ENCODE results near the gene RASGEF1C. TPM values are rescaled to one million over a fixed set of nuclear protein-coding genes. Genes with fewer than 3 reads are reported as not detected.

Gene RASGEF1C
- total and polyA plus RNA-seq, 9 donors, result 2.3 to 5.3 (median 3.5) TPM

DNA sequence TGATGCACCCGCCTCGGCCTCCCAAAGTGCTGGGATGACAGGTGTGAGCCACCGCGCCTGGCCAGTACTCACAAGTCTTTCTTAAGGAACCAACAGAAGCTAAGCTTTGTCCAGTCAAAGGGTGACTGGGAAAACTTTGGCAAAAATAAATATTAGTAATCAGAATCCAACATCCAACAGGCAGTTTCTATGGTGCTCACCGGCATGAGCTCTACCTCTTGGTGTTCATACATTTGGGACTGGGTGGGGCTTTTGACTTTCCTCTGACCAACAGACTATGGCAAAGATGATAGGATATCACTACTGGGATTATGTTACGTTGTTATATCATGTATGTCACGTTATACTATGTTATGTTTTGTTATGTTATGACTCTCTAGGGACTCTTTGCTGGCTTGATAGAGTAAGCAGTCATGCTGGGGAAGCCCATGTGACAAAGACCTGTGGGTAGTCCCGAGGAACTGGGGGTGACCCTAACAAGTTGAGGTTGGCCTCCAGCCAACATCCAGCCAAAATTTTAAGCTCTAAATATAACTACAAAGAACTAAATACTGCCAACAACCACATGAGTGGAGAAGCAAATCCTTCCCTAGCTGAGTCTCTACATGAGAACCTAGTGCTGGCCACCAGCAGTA, 6.0 kb downstream of the RASGEF1C start:
- H3K36me3 ChIP-seq (ENCODE audit: control insufficient read depth, insufficient read depth, low read length), result no peaks in the 10 kb centered on the region
- peaks cover 2% of the 10 kb centered on the region for H3K9me3 ChIP-seq (replicated peaks; ENCODE audit: control insufficient read depth, low read depth, low read length)
- H3K27me3 ChIP-seq (ENCODE audit: control insufficient read depth, insufficient read depth, low read length), result peaks cover 12% of the 10 kb centered on the region
- no peak overlapping the region for H3K27ac ChIP-seq (ENCODE audit: low read length)
- no peak overlapping the region for H3K4me3 ChIP-seq (ENCODE audit: low read length)
- H3K4me1 ChIP-seq (ENCODE audit: control insufficient read depth, insufficient read depth, low read length), result peaks cover 5% of the 10 kb centered on the region
- DNase-seq, result no peak
- 93% methylated on average over 4 of the region's 8 CpGs for WGBS (ENCODE audit: insufficient coverage)

GRCh38 chr5:180201051-180201987, 7.7 kb downstream of the RASGEF1C start:
- H3K27me3 ChIP-seq (ENCODE audit: control insufficient read depth, insufficient read depth, low read length), result no peaks in the 10 kb centered on the region
- DNase-seq, result no peak
- no peak overlapping the region for H3K4me3 ChIP-seq (ENCODE audit: low read length)
- no peaks in the 10 kb centered on the region for H3K36me3 ChIP-seq (ENCODE audit: control insufficient read depth, insufficient read depth, low read length)
- no peaks in the 10 kb centered on the region for H3K4me1 ChIP-seq (ENCODE audit: control insufficient read depth, insufficient read depth, low read length)
- 65% methylated on average over 10 of the region's 23 CpGs for WGBS (ENCODE audit: insufficient coverage)
- H3K27ac ChIP-seq (ENCODE audit: low read length), result no peak overlapping the region
- peaks cover 2% of the 10 kb centered on the region for H3K9me3 ChIP-seq (replicated peaks; ENCODE audit: control insufficient read depth, low read depth, low read length)

DNA sequence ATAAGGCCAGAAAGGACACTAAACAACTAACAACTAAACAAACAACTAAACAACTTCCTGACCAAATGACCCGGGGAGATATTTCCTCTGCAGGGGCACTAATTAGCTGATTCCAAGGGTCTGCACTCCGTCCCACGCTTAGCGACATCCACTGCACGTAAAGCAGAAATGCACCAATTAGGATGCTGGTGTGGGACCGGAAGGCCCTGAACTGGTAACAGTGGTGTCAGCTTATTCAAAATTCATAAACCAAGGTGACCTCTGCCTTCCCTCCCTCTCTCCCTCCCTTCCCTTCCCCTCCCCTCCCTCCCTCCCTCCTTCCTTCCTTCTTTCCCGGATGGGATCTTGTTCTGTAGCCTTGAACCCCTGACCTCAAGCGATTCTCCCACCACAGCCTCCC, 9.6 kb downstream of the RASGEF1C start:
- 59% methylated on average over 6 of the region's 8 CpGs for WGBS (ENCODE audit: insufficient coverage)
- no peak for DNase-seq

GRCh38 chr5:180198208-180198607, 10.8 kb downstream of the RASGEF1C start:
- H3K4me3 ChIP-seq (ENCODE audit: low read length), result no peak overlapping the region
- H3K9me3 ChIP-seq (replicated peaks; ENCODE audit: control insufficient read depth, low read depth, low read length), result peaks cover 2% of the 10 kb centered on the region
- no peaks in the 10 kb centered on the region for H3K4me1 ChIP-seq (ENCODE audit: control insufficient read depth, insufficient read depth, low read length)
- no peak for DNase-seq
- no peak overlapping the region for H3K27ac ChIP-seq (ENCODE audit: low read length)
- H3K27me3 ChIP-seq (ENCODE audit: control insufficient read depth, insufficient read depth, low read length), result no peaks in the 10 kb centered on the region
- 90% methylated on average over 4 of the region's 4 CpGs for WGBS (ENCODE audit: insufficient coverage)
- no peaks in the 10 kb centered on the region for H3K36me3 ChIP-seq (ENCODE audit: control insufficient read depth, insufficient read depth, low read length)

More for the DNA sequence above, 9.6 kb downstream of the RASGEF1C start:
- H3K27ac ChIP-seq (ENCODE audit: low read length), result no peak overlapping the region
- no peaks in the 10 kb centered on the region for H3K36me3 ChIP-seq (ENCODE audit: control insufficient read depth, insufficient read depth, low read length)
- peaks cover 2% of the 10 kb centered on the region for H3K9me3 ChIP-seq (replicated peaks; ENCODE audit: control insufficient read depth, low read depth, low read length)
- no peaks in the 10 kb centered on the region for H3K4me1 ChIP-seq (ENCODE audit: control insufficient read depth, insufficient read depth, low read length)
- no peaks in the 10 kb centered on the region for H3K27me3 ChIP-seq (ENCODE audit: control insufficient read depth, insufficient read depth, low read length)
- H3K4me3 ChIP-seq (ENCODE audit: low read length), result no peak overlapping the region

DNA sequence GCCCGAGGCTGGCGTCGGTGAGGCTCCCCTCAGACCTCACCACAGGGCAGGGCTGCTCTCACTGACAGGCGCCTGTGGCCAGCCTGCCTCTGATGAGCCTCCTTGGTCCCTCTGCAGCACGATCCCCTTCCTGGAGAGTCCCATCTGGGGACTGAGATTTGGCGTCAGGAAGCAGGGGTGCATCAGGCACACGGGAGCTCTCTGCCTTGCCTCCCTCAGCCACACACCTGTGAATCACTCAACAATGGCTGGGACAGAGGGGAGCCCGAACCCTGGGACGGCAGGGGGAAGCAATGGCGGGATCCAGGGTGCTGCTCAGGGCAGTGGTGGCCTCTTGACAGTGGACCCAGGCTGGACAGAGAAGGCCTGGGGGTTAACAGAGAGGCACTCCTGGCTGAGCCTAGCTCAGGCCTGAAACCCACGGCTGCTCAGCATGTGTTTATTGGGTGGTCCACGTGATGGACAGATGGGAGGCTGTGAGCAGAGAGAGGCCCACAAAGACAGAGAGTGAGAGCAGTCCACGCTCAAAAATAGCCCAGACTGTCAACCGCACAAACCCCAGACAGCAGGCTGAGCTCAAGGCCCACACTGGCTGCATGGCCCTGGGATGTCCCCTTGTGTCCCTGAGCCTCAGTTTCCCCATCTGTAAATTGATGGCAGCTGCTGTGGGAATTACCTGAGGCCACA, 11.9 kb downstream of the RASGEF1C start:
- no peak for DNase-seq
- 66% methylated on average over 14 of the region's 14 CpGs for whole genome bisulfite sequencing (ENCODE audit: insufficient coverage)
- H3K36me3 ChIP-seq (ENCODE audit: control insufficient read depth, insufficient read depth, low read length), result no peaks in the 10 kb centered on the region
- H3K9me3 ChIP-seq (replicated peaks; ENCODE audit: control insufficient read depth, low read depth, low read length), result peaks cover 2% of the 10 kb centered on the region
- no peaks in the 10 kb centered on the region for H3K4me1 ChIP-seq (ENCODE audit: control insufficient read depth, insufficient read depth, low read length)
- no peak overlapping the region for H3K4me3 ChIP-seq (ENCODE audit: low read length)
- no peak overlapping the region for H3K27ac ChIP-seq (ENCODE audit: low read length)
- no peaks in the 10 kb centered on the region for H3K27me3 ChIP-seq (ENCODE audit: control insufficient read depth, insufficient read depth, low read length)

GRCh38 chr5:180194410-180195345, 14.3 kb downstream of the RASGEF1C start:
- Histone ChIP-seq H3K4me3 (ENCODE audit: low read length) (no peak overlapping the region), H3K27ac (ENCODE audit: low read length) (no peak overlapping the region), H3K9me3 (replicated peaks; ENCODE audit: control insufficient read depth, low read depth, low read length) (peaks cover 2% of the 10 kb centered on the region), H3K36me3 (ENCODE audit: control insufficient read depth, insufficient read depth, low read length) (no peaks in the 10 kb centered on the region), H3K27me3 (ENCODE audit: control insufficient read depth, insufficient read depth, low read length) (no peaks in the 10 kb centered on the region), H3K4me1 (ENCODE audit: control insufficient read depth, insufficient read depth, low read length) (no peaks in the 10 kb centered on the region)
- WGBS (ENCODE audit: insufficient coverage), result 78% methylated on average over 29 of the region's 34 CpGs
- DNase-seq, result no peak

GRCh38 chr5:180193749-180194375, 15.1 kb downstream of the RASGEF1C start:
- Histone ChIP-seq H3K27ac (ENCODE audit: low read length) (no peak overlapping the region), H3K36me3 (ENCODE audit: control insufficient read depth, insufficient read depth, low read length) (no peaks in the 10 kb centered on the region), H3K4me1 (ENCODE audit: control insufficient read depth, insufficient read depth, low read length) (no peaks in the 10 kb centered on the region), H3K9me3 (replicated peaks; ENCODE audit: control insufficient read depth, low read depth, low read length) (peaks cover 2% of the 10 kb centered on the region), H3K27me3 (ENCODE audit: control insufficient read depth, insufficient read depth, low read length) (no peaks in the 10 kb centered on the region), H3K4me3 (ENCODE audit: low read length) (no peak overlapping the region)
- no peak for DNase-seq
- 87% methylated on average over 18 of the region's 24 CpGs for WGBS (ENCODE audit: insufficient coverage)

DNA sequence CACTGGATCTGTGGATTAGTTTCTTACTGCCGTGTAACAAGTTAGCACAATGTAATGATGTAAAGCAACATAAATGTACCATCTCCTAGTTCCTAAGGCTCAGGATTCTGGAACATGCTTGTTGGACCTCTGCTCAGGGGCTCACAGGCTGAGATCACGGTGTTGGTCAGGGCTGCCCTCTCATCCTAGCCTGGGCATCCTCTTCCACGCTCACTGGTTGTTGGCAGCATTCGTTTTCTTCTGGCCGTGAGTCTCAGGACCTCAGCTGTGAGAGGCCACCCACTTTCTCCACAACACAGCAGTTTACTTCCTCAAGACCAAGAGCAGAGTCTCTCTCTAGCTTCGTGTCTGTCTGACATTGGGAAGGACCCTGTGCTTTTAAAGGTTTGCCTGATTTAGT, 17.3 kb downstream of the RASGEF1C start:
- Histone ChIP-seq H3K4me1 (ENCODE audit: control insufficient read depth, insufficient read depth, low read length) (no peaks in the 10 kb centered on the region), H3K9me3 (replicated peaks; ENCODE audit: control insufficient read depth, low read depth, low read length) (no peaks in the 10 kb centered on the region), H3K4me3 (ENCODE audit: low read length) (no peak overlapping the region), H3K27me3 (ENCODE audit: control insufficient read depth, insufficient read depth, low read length) (no peaks in the 10 kb centered on the region), H3K27ac (ENCODE audit: low read length) (no peak overlapping the region), H3K36me3 (ENCODE audit: control insufficient read depth, insufficient read depth, low read length) (no peaks in the 10 kb centered on the region)
- WGBS (ENCODE audit: insufficient coverage), result 55% methylated on average over 6 of the region's 6 CpGs
- no peak for DNase-seq

DNA sequence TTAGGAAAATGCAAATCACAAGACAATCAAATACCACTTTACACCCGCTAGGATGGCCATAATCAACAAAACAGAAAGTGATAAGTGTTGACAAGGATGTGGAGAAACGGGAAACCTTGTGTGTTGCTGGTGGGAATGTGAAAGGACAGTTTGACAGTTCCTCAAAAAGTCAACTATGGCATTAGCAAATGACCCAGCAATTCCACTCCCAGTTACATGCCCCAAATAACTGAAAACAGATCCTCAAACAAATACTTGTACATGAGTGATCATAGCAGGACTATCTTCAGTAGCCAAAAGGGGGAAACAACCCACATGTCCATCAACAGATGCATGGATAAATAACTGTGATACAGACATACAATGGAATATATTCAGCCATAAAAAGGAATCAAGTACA, 21.2 kb downstream of the RASGEF1C start:
- Histone ChIP-seq H3K27me3 (ENCODE audit: control insufficient read depth, insufficient read depth, low read length) (no peaks in the 10 kb centered on the region), H3K4me3 (ENCODE audit: low read length) (no peak overlapping the region), H3K27ac (ENCODE audit: low read length) (no peak overlapping the region), H3K9me3 (replicated peaks; ENCODE audit: control insufficient read depth, low read depth, low read length) (no peaks in the 10 kb centered on the region), H3K36me3 (ENCODE audit: control insufficient read depth, insufficient read depth, low read length) (no peaks in the 10 kb centered on the region), H3K4me1 (ENCODE audit: control insufficient read depth, insufficient read depth, low read length) (no peaks in the 10 kb centered on the region)
- no peak for DNase-seq
- WGBS (ENCODE audit: insufficient coverage), result no CpG with 5 or more reads among the region's 2 CpGs
